Ishikawa (cell line): ENCODE results near the gene GPR137C.
A peak's percentile ranks its signal among the peaks of the same experiment; 100 is the strongest.

Experiments used
- CEBPB ChIP-seq: IDR thresholded peaks from 2 replicates; pipeline ENCODE4 v1.6.1; 2012
- CREB1 ChIP-seq: IDR thresholded peaks from 2 replicates; pipeline ENCODE4 v1.6.1; 2012; ENCODE audit warnings: low read depth
- EGR1 ChIP-seq: IDR thresholded peaks from 2 replicates; pipeline ENCODE4 v1.6.1; 2012
- EP300 ChIP-seq: IDR thresholded peaks from 2 replicates; pipeline ENCODE4 v1.6.1; 2012; ENCODE audit warnings: borderline replicate concordance
- FOXM1 ChIP-seq: IDR thresholded peaks from 2 replicates; pipeline ENCODE4 v1.6.1; 2012; ENCODE audit warnings: low read depth, borderline replicate concordance
- NFIC ChIP-seq: IDR thresholded peaks from 2 replicates; pipeline ENCODE4 v1.6.1; 2012
- RAD21 ChIP-seq: IDR thresholded peaks from 2 replicates; pipeline ENCODE4 v1.6.1; 2012; ENCODE audit warnings: low read depth
- TAF1 ChIP-seq: IDR thresholded peaks from 2 replicates; pipeline ENCODE4 v1.6.1; 2012; ENCODE audit warnings: low read depth, mild to moderate bottlenecking
- TCF12 ChIP-seq: IDR thresholded peaks from 2 replicates; pipeline ENCODE4 v1.6.1; 2012; ENCODE audit warnings: low read depth
- TEAD4 ChIP-seq: IDR thresholded peaks from 2 replicates; pipeline ENCODE4 v1.6.1; 2012
- YY1 ChIP-seq: IDR thresholded peaks from 2 replicates; pipeline ENCODE4 v1.6.1; 2012; ENCODE audit warnings: low read depth
- ZBTB7A ChIP-seq: IDR thresholded peaks from 2 replicates; pipeline ENCODE4 v1.6.1; 2012; ENCODE audit warnings: low read depth
- TF ChIP-seq, protein P1 (sequence below): IDR thresholded peaks from 2 replicates; pipeline ENCODE4 v1.6.1; 2012
- TF ChIP-seq, protein P2 (sequence below): IDR thresholded peaks from 2 replicates; pipeline ENCODE4 v1.6.1; 2012
- TF ChIP-seq, protein P3 (sequence below): IDR thresholded peaks from 2 replicates; pipeline ENCODE4 v1.6.1; 2012; ENCODE audit warnings: low read depth, mild to moderate bottlenecking

Gene GPR137C

GRCh38 chr14:52552063-52552988, at the start of gene GPR137C, which contains the start of gene TXNDC16:
GPR137C (plus strand) TSS chr14:52552836; CDS start chr14:52553148, 312 bp downstream.
TXNDC16 (minus strand) TSS chr14:52552505; CDS start chr14:52543557, 8,948 bp downstream.
- TF ChIP-seq EP300 (no peak), TCF12 (peak; percentile 45; the same call in 1 of the 2 replicates), RAD21 (no peak), TAF1 (peak; percentile 82), NFIC (no peak), EGR1 (no peak), CEBPB (no peak), FOXM1 (no peak), TEAD4 (no peak), YY1 (no peak), ZBTB7A (peak; percentile 71; the same call in 1 of the 2 replicates), CREB1 (peak; percentile 60; the same call in 1 of the 2 replicates)
- TF ChIP-seq, protein P1, sequence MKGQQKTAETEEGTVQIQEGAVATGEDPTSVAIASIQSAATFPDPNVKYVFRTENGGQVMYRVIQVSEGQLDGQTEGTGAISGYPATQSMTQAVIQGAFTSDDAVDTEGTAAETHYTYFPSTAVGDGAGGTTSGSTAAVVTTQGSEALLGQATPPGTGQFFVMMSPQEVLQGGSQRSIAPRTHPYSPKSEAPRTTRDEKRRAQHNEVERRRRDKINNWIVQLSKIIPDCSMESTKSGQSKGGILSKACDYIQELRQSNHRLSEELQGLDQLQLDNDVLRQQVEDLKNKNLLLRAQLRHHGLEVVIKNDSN = peak; percentile 71
- TF ChIP-seq, protein P2, sequence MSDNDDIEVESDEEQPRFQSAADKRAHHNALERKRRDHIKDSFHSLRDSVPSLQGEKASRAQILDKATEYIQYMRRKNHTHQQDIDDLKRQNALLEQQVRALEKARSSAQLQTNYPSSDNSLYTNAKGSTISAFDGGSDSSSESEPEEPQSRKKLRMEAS = peak; percentile 90
- TF ChIP-seq, protein P3, sequence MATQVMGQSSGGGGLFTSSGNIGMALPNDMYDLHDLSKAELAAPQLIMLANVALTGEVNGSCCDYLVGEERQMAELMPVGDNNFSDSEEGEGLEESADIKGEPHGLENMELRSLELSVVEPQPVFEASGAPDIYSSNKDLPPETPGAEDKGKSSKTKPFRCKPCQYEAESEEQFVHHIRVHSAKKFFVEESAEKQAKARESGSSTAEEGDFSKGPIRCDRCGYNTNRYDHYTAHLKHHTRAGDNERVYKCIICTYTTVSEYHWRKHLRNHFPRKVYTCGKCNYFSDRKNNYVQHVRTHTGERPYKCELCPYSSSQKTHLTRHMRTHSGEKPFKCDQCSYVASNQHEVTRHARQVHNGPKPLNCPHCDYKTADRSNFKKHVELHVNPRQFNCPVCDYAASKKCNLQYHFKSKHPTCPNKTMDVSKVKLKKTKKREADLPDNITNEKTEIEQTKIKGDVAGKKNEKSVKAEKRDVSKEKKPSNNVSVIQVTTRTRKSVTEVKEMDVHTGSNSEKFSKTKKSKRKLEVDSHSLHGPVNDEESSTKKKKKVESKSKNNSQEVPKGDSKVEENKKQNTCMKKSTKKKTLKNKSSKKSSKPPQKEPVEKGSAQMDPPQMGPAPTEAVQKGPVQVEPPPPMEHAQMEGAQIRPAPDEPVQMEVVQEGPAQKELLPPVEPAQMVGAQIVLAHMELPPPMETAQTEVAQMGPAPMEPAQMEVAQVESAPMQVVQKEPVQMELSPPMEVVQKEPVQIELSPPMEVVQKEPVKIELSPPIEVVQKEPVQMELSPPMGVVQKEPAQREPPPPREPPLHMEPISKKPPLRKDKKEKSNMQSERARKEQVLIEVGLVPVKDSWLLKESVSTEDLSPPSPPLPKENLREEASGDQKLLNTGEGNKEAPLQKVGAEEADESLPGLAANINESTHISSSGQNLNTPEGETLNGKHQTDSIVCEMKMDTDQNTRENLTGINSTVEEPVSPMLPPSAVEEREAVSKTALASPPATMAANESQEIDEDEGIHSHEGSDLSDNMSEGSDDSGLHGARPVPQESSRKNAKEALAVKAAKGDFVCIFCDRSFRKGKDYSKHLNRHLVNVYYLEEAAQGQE = no peak

DNA sequence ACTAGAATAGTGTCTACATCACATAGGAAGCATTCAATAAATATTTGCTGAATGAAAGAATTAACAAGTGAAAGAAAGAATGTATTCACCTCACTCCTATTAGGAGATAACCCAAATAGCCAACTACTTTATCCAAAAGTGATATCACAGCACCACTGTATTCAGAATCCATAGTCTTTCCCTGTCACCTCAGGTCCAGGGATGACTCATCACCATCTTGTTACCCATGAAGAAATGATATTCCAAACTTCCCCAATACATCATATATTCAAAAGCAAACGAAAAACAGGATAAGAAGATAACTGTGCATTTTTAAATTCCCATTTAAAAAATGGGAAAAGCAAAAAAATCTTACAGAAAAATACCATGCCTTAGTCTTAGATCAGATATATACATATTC, 39.4 kb upstream of the GPR137C start:
- TF ChIP-seq ZBTB7A (no peak), TAF1 (no peak)

- no peak for TF ChIP-seq TEAD4
- no peak for TF ChIP-seq FOXM1
- no peak for TF ChIP-seq CREB1
- TF ChIP-seq EGR1 = no peak
- TF ChIP-seq TAF1 = no peak
- TF ChIP-seq CEBPB = no peak
- TF ChIP-seq NFIC = no peak
- TF ChIP-seq, protein P3 = no peak
- TF ChIP-seq EP300 = no peak
- no peak for TF ChIP-seq RAD21
- TF ChIP-seq, protein P1 = no peak
- no peak for TF ChIP-seq YY1
- TF ChIP-seq, protein P2 = no peak
- TF ChIP-seq ZBTB7A = no peak
- no peak for TF ChIP-seq TCF12
These were observed 38.4 kb upstream of the GPR137C start for GRCh38 chr14:52514046-52514811.

DNA sequence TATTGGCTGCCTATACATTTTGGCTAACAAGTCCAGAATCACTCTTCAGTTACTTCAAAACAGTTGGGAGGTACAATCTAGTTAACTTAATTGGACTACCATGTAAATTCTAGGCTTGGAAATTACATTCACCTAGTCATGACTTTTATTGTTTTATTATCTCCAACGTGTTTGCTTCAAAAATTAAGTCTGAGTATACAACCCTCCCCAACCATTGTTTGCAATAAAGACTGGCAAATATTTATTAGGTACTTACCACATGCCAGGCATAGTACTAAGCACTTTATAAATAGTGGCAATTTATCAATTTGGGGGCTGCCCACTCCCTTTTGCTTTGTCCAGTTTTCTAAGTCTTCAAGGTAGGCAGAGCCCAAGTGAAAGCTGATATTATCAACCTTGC, 30.6 kb upstream of the GPR137C start:
- TF ChIP-seq, protein P1 = no peak
- TF ChIP-seq TAF1 (no peak), CREB1 (no peak), TEAD4 (no peak), YY1 (no peak), ZBTB7A (no peak), FOXM1 (no peak)
- TF ChIP-seq, protein P3 = no peak
- TF ChIP-seq, protein P2 = no peak
